Spleen (tissue), 11 donors: ENCODE results near the gene TATDN3. TPM values are rescaled to one million over a fixed set of nuclear protein-coding genes. Genes with fewer than 3 reads are reported as not detected.
A peak's percentile ranks its signal among the peaks of the same experiment; 100 is the strongest.
"Not testable (repeated sequence)": the region's sequence is repeated elsewhere in the genome, so short reads cannot be mapped to it uniquely, and the experiment has no call there.

Experiments used
- DNase-seq: peaks from one replicate; pipeline ENCODE4 v3.0.0-alpha.2; 2020
- H3K27ac ChIP-seq, 8 donors: fragments of 200-600 bp; sonication (generic) in 7 of 8; 1 replicate in 4 of 8; 2 replicates in 4 of 8; pipeline versions ENCODE4 v1.5.0 to v1.8.0; 2016 to 2021; ENCODE audit warnings: inconsistent platforms in 4 of 8, mild to moderate bottlenecking in 4 of 8, moderate library complexity in 1 of 8
- H3K27me3 ChIP-seq, 7 donors: fragments of 200-600 bp; sonication (generic) in 6 of 7; replicated peaks in 1 of 7; 1 replicate in 4 of 7; 2 replicates in 3 of 7; pipeline versions ENCODE4 v1.5.0 to v1.8.0; 2016 to 2021; ENCODE audit warnings: inconsistent platforms in 3 of 7, mild to moderate bottlenecking in 1 of 7
- H3K36me3 ChIP-seq, 6 donors: fragments of 200-600 bp; sonication (generic) in 5 of 6; 1 replicate in 4 of 6; 2 replicates in 2 of 6; pipeline versions ENCODE4 v1.5.0 to v1.8.0; 2016 to 2021; ENCODE audit warnings: inconsistent platforms in 2 of 6
- H3K4me1 ChIP-seq, 6 donors: fragments of 200-600 bp; sonication (generic) in 5 of 6; 1 replicate in 3 of 6; 2 replicates in 3 of 6; pipeline versions ENCODE4 v1.5.0 to v1.8.0; 2016 to 2021; ENCODE audit warnings: inconsistent platforms in 3 of 6
- H3K4me3 ChIP-seq, 8 donors: fragments of 200-600 bp; sonication (generic) in 7 of 8; 1 replicate in 4 of 8; 2 replicates in 4 of 8; pipeline versions ENCODE4 v1.5.0 to v1.8.0; 2016 to 2021; ENCODE audit warnings: inconsistent platforms in 4 of 8, mild to moderate bottlenecking in 4 of 8, moderate library complexity in 2 of 8
- H3K9me3 ChIP-seq, 8 donors: fragments of 200-600 bp; sonication (generic) in 7 of 8; 1 replicate in 4 of 8; 2 replicates in 4 of 8; pipeline versions ENCODE4 v1.5.0 to v1.8.0; 2016 to 2021; ENCODE audit warnings: inconsistent platforms in 4 of 8
- CTCF ChIP-seq, 11 experiments: fragments of 200-600 bp in 7 of 11; fragments of 450-650 bp in 4 of 11; sonication (generic) in 4 of 11; IDR thresholded peaks in 8 of 11; conservative IDR thresholded peaks in 3 of 11; 1 replicate in 7 of 11; 2 replicates in 4 of 11; pipeline versions ENCODE4 v1.4.0 to v1.8.0; 2016 to 2021; ENCODE audit warnings: antibody characterized with exemption in 11 of 11, inconsistent platforms in 4 of 11, mild to moderate bottlenecking in 1 of 11
- POLR2A ChIP-seq, 3 donors: fragments of 450-650 bp; IDR thresholded peaks; one replicate each; pipeline ENCODE4 v1.5.1; 2017; ENCODE audit warnings: antibody characterized with exemption in 3 of 3, mild to moderate bottlenecking in 1 of 3
- POLR2AphosphoS5 ChIP-seq, 3 donors: sonication (generic); formaldehyde crosslinking; IDR thresholded peaks; one replicate each; pipeline ENCODE4 v1.5.1; 2017; ENCODE audit warnings: antibody characterized with exemption in 3 of 3
- WGBS, 5 donors: extraction: QIAGEN DNeasy Blood & Tissue Kit in 3 of 5; methylation state at CpG; one replicate each; pipeline versions ENCODE4 v1.1.5 to v1.1.7; 2013 to 2018; 5-methylcytosine and 5-hydroxymethylcytosine counted together
- intact Hi-C: fragments of 100-400 bp; cut with DNase I; formaldehyde crosslinking; loops from one replicate; pipeline ENCODE4 v1.15.0; 2023; ENCODE audit warnings: low total_unique reads
- polyA plus RNA-seq, 3 donors: library from polyadenylated mRNA; stranded (reverse); fragments of 200-250 nt; gene quantifications; one replicate each; pipeline ENCODE4 v1.2.1, GENCODE V29; 2013
- total RNA-seq, 7 donors: library from RNA; depleted of rRNA in 3 of 7; stranded (reverse); fragments of >200 nt in 3 of 7; fragmentation: NEBNext Ultra II Directional in 4 of 7; extraction: Animal tissue kit (Norgen Biotek cat#: 25700) in 4 of 7; gene quantifications; one replicate each; pipeline versions ENCODE4 v1.1.0 to v1.2.1, GENCODE V29; 2016 to 2021
- donor health status: healthy with polysubstance abuse.
- donor health status: DM: no; HTN: no; CAD: no; lungs with moderate emphysema.
- donor health status: DM: no; HTN: no; CAD: no.
- donor health status: Bipolar disorder and iron deficiency.
- donor health status: healthy.
- donor health status: DM: no; HTN: no; CAD: no.
- donor health status: DM: yes; HTN: yes; CAD: no.

Gene TATDN3
- total and polyA plus RNA-seq, 10 donors = 13.5 to 28.3 (median 20.1) TPM

- TF ChIP-seq POLR2AphosphoS5 (IDR thresholded peaks at IDR 0.05) (no peak), CTCF (IDR thresholded peaks at IDR 0.05 in 8 of 11, conservative IDR thresholded peaks at IDR 0.05 in 3 of 11) (no peak), POLR2A (IDR thresholded peaks at IDR 0.05) (no peak)
- Histone ChIP-seq H3K9me3 (no peaks in the 10 kb centered on the region), H3K27ac (no peak overlapping the region), H3K4me3 (no peak overlapping the region), H3K4me1 (peaks cover 3 to 33% (median 4%) of the 10 kb centered on the region in 6 donors), H3K36me3 (peaks cover 0 to 42% (median 5%) of the 10 kb centered on the region in 6 donors), H3K27me3 (no peaks in the 10 kb centered on the region)
- DNase-seq = no peak
- 96 to 100% (median 98%) methylated on average over 1 to 5 of the region's 5 CpGs for WGBS, 5 donors
- intact Hi-C loops = no loop called here
Measured at GRCh38 chr1:212759683-212760082, 32.0 kb upstream of the TATDN3 start.

- no peak for TF ChIP-seq POLR2AphosphoS5 (IDR thresholded peaks at IDR 0.05)
- TF ChIP-seq POLR2A (IDR thresholded peaks at IDR 0.05) = no peak
- TF ChIP-seq CTCF (IDR thresholded peaks at IDR 0.05 in 8 of 11, conservative IDR thresholded peaks at IDR 0.05 in 3 of 11) = peak in 5 of 11 experiments; percentile 33 to 57 (median 40)
- intact Hi-C loops = no loop called here
Measured at GRCh38 chr1:212760126-212760823, 31.4 kb upstream of the TATDN3 start.

DNA sequence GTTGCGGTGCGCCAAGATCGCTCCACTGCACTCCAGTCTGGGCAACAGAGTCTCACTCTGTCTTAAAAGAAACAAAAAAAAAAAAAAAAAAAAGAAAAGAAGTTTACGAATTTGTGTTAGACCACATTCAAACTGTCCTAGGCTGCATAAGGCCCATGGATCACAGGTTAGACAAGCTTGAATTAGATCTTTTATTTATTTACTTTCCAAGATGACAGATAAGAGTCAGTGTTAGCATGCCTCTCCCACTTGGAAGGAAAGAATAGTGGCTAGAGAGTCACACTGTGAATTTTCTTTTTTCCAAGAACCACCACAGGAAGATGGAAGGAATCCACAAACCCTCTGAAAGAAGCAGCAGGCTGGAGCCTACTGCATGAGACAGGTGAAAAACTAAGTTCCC, 29.5 kb upstream of the TATDN3 start:
- no peak for DNase-seq
- no peak for TF ChIP-seq POLR2AphosphoS5 (IDR thresholded peaks at IDR 0.05)
- TF ChIP-seq POLR2A (IDR thresholded peaks at IDR 0.05) = no peak
- no peak for TF ChIP-seq CTCF (IDR thresholded peaks at IDR 0.05 in 8 of 11, conservative IDR thresholded peaks at IDR 0.05 in 3 of 11)
- no peaks in the 10 kb centered on the region for H3K27me3 ChIP-seq
- WGBS, 5 donors = 93 to 99% (median 97%) methylated on average over 4 of the region's 4 CpGs
- H3K4me3 ChIP-seq = no peak overlapping the region
- H3K36me3 ChIP-seq = peaks cover 0 to 46% (median 6%) of the 10 kb centered on the region in 6 donors
- peaks cover 0 to 12% (median 5%) of the 10 kb centered on the region in 8 donors for H3K9me3 ChIP-seq
- intact Hi-C loops = no loop called here
- peaks cover 0 to 25% (median 0%) of the 10 kb centered on the region in 6 donors for H3K4me1 ChIP-seq
- no peak overlapping the region for H3K27ac ChIP-seq

More at GRCh38 chr1:212760126-212760823, 31.4 kb upstream of the TATDN3 start:
- Histone ChIP-seq H3K27ac (no peak overlapping the region), H3K36me3 (peaks cover 0 to 43% (median 5%) of the 10 kb centered on the region in 6 donors), H3K4me1 (peaks cover 0 to 27% (median 0%) of the 10 kb centered on the region in 6 donors), H3K4me3 (no peak overlapping the region), H3K9me3 (no peaks in the 10 kb centered on the region), H3K27me3 (no peaks in the 10 kb centered on the region)
- 95 to 100% (median 99%) methylated on average over 1 to 10 of the region's 10 CpGs for WGBS, 5 donors
- DNase-seq = peak; percentile 80

GRCh38 chr1:212762839-212763238, 28.9 kb upstream of the TATDN3 start:
- DNase-seq = no peak
- peaks cover 0 to 48% (median 8%) of the 10 kb centered on the region in 6 donors for H3K36me3 ChIP-seq
- H3K4me3 ChIP-seq = no peak overlapping the region
- TF ChIP-seq POLR2AphosphoS5 (IDR thresholded peaks at IDR 0.05) (no peak), CTCF (IDR thresholded peaks at IDR 0.05 in 8 of 11, conservative IDR thresholded peaks at IDR 0.05 in 3 of 11) (no peak), POLR2A (IDR thresholded peaks at IDR 0.05) (no peak)
- H3K4me1 ChIP-seq = peaks cover 0 to 25% (median 0%) of the 10 kb centered on the region in 6 donors
- no peaks in the 10 kb centered on the region for H3K27me3 ChIP-seq
- WGBS, 5 donors = 94 to 100% (median 96%) methylated on average over 9 of the region's 9 CpGs
- H3K27ac ChIP-seq = no peak overlapping the region
- H3K9me3 ChIP-seq = peaks cover 0 to 19% (median 11%) of the 10 kb centered on the region in 8 donors
- intact Hi-C loops = no loop called here

DNA sequence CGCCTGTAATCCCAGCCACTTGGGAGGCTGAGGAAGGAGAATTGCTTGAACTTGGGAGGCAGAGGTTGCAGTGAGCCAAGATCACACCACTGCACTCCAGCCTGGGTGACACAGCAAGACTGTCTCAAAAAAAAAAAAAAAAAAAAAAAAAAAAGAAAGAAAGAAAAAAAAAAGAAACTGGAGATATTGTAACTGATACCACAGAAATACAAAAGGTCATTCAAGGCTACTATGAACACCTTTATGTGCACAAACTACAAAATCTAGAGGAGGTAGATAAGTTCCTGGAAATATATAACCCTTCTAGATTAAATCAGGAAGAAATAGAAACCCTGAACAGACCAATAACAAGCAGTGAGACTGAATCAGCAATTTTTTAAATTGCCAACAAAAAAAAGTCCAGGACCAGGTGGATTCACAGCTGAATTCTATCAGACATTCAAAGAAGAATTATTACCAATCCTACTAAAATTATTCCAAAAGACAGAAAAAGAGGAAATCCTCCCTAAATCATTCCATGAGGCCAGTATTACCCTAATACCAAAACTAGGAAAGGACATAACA, 26.9 kb upstream of the TATDN3 start:
- H3K27ac ChIP-seq, H3K4me3 ChIP-seq, H3K27me3 ChIP-seq, intact Hi-C loops, DNase-seq: not testable (repeated sequence)
- peaks cover 13 to 38% (median 30%) of the 10 kb centered on the region in 8 donors for H3K9me3 ChIP-seq
- H3K4me1 ChIP-seq = peaks cover 0 to 15% (median 0%) of the 10 kb centered on the region in 6 donors
- peaks cover 0 to 65% (median 14%) of the 10 kb centered on the region in 6 donors for H3K36me3 ChIP-seq
- WGBS, 5 donors = 85 to 100% (median 92%) methylated on average over 1 of the region's 1 CpG

GRCh38 chr1:212766825-212767224, 24.9 kb upstream of the TATDN3 start:
- H3K4me1 ChIP-seq, intact Hi-C loops, H3K27me3 ChIP-seq, DNase-seq, H3K27ac ChIP-seq, H3K4me3 ChIP-seq: not testable (repeated sequence)
- H3K36me3 ChIP-seq = peaks cover 0 to 68% (median 20%) of the 10 kb centered on the region in 6 donors
- H3K9me3 ChIP-seq = peaks cover 19 to 56% (median 48%) of the 10 kb centered on the region in 8 donors
- 48 to 98% (median 50%) methylated on average over 2 of the region's 2 CpGs for WGBS, 5 donors
